HepG2 (cell line): Measurements from ENCODE around the gene UTP4. TPM values are rescaled to one million over a fixed set of nuclear protein-coding genes. Genes with fewer than 3 reads are reported as not detected.

Source experiments
- ARNT2 ChIP-seq: sonication (generic); formaldehyde crosslinking; IDR thresholded peaks from 2 replicates; pipeline ENCODE4 v1.8.0; 2022; ENCODE audit warnings: mild to moderate bottlenecking, low read depth, missing genetic modification reagents, moderate library complexity
- ATF1 ChIP-seq: IDR thresholded peaks from 2 replicates; pipeline ENCODE4 v1.6.1; 2016; ENCODE audit warnings: mild to moderate bottlenecking, control low read depth
- FOXJ3 ChIP-seq: sonication (generic); formaldehyde crosslinking; IDR thresholded peaks from 2 replicates; pipeline ENCODE4 v1.4.0; 2020; ENCODE audit warnings: missing genetic modification reagents, mild to moderate bottlenecking, borderline replicate concordance
- HIC2 ChIP-seq: sonication (generic); formaldehyde crosslinking; IDR thresholded peaks from 2 replicates; pipeline ENCODE4 v1.9.0; 2022; ENCODE audit warnings: low read depth, missing genetic modification reagents
- KDM4B ChIP-seq: sonication (generic); formaldehyde crosslinking; IDR thresholded peaks from 2 replicates; pipeline ENCODE4 v1.4.0; 2020; ENCODE audit warnings: missing genetic modification reagents
- MEIS1 ChIP-seq: sonication (generic); formaldehyde crosslinking; IDR thresholded peaks from 2 replicates; pipeline ENCODE4 v1.9.0; 2021; ENCODE audit warnings: mild to moderate bottlenecking, missing genetic modification reagents, moderate library complexity, borderline replicate concordance
- MLXIP ChIP-seq: sonication (generic); formaldehyde crosslinking; IDR thresholded peaks from 2 replicates; pipeline ENCODE4 v1.9.0; 2021; ENCODE audit warnings: missing genetic modification reagents, borderline replicate concordance
- NR1H2 ChIP-seq: sonication (generic); formaldehyde crosslinking; IDR thresholded peaks from 2 replicates; pipeline ENCODE4 v1.8.1; 2022; ENCODE audit warnings: low read depth, missing genetic modification reagents, borderline replicate concordance
- PHB2 ChIP-seq: fragments of 450-650 bp; IDR thresholded peaks from 2 replicates; pipeline ENCODE4 v1.6.1; 2018; ENCODE audit not compliant: partially characterized antibody
- POLR2A ChIP-seq, 2 experiments: IDR thresholded peaks; 2 replicates each; pipeline ENCODE4 v1.6.1; 2011; ENCODE audit warnings: low read depth in 2 of 2, low read length in 2 of 2, mild to moderate bottlenecking in 1 of 2, moderate library complexity in 1 of 2; ENCODE audit not compliant: insufficient read depth in 1 of 2
- SNAPC2 ChIP-seq: sonication (generic); formaldehyde crosslinking; IDR thresholded peaks from 2 replicates; pipeline ENCODE4 v1.8.1; 2022; ENCODE audit warnings: mild to moderate bottlenecking, missing genetic modification reagents
- SP1 ChIP-seq, 2 experiments: fragments of 450-650 bp in 1 of 2; sonication (generic) in 1 of 2; formaldehyde crosslinking in 1 of 2; IDR thresholded peaks; 2 replicates each; pipeline versions ENCODE4 v1.4.0 to v1.6.1; 2016 to 2020; ENCODE audit warnings: missing genetic modification reagents in 1 of 2
- TAF1 ChIP-seq: sonication (generic); formaldehyde crosslinking; IDR thresholded peaks from 2 replicates; pipeline ENCODE4 v1.4.0; 2020; ENCODE audit warnings: missing genetic modification reagents
- TBX2 ChIP-seq: sonication (generic); formaldehyde crosslinking; IDR thresholded peaks from 2 replicates; pipeline ENCODE4 v1.5.0; 2020; ENCODE audit warnings: missing genetic modification reagents, mild to moderate bottlenecking, borderline replicate concordance
- ZNF354B ChIP-seq: sonication (generic); formaldehyde crosslinking; IDR thresholded peaks from 2 replicates; pipeline ENCODE4 v1.8.0; 2022; ENCODE audit warnings: mild to moderate bottlenecking, missing genetic modification reagents
- polyA plus RNA-seq, 8 experiments: library from polyadenylated mRNA; depleted of rRNA in 3 of 8; stranded (reverse) in 7 of 8; unstranded in 1 of 8; fragments of >200 nt; fragmentation: Illumina TruSeq in 4 of 8; extraction: Trizol in 4 of 8; gene quantifications; 2 replicates each; pipeline versions ENCODE4 v1.2.1 to v1.2.3, GENCODE V29; 2011 to 2016; ENCODE audit warnings: low read depth in 4 of 8, missing spikeins in 1 of 8, mixed read lengths in 1 of 8; ENCODE audit not compliant: insufficient read depth in 1 of 8
- total RNA-seq, 5 experiments: library from RNA; depleted of rRNA; stranded (reverse); fragments of >200 nt; fragmentation: Illumina TruSeq; extraction: Trizol; gene quantifications; 2 replicates each; pipeline ENCODE4 v1.2.3, GENCODE V29; 2016; ENCODE audit warnings: low read depth in 1 of 5
- TF ChIP-seq, protein P1 (sequence below): sonication (generic); formaldehyde crosslinking; IDR thresholded peaks from 2 replicates; pipeline ENCODE4 v1.4.0; 2020; ENCODE audit warnings: missing genetic modification reagents
- TF ChIP-seq, protein P2 (sequence below): sonication (generic); formaldehyde crosslinking; IDR thresholded peaks from 2 replicates; pipeline ENCODE4 v1.5.1; 2020; ENCODE audit warnings: missing genetic modification reagents, mild to moderate bottlenecking, borderline replicate concordance

Gene UTP4
- total and polyA plus RNA-seq, 2 of the 13 experiments (the other 11 are each of a cell fraction or from before 2014, with no cell fraction given): 30.0 to 85.8 TPM

GRCh38 chr16:69089091-69089910 lies 43.1 kb upstream of the UTP4 start (continued):
- TF ChIP-seq HIC2 (CRISPR knock-in tag): peak; percentile 75
- no peak for TF ChIP-seq ATF1 (CRISPR knock-in tag)
- TF ChIP-seq TAF1 (CRISPR knock-in tag): peak; percentile 39; the same call in 1 of the 2 replicates
- TF ChIP-seq, protein P1, sequence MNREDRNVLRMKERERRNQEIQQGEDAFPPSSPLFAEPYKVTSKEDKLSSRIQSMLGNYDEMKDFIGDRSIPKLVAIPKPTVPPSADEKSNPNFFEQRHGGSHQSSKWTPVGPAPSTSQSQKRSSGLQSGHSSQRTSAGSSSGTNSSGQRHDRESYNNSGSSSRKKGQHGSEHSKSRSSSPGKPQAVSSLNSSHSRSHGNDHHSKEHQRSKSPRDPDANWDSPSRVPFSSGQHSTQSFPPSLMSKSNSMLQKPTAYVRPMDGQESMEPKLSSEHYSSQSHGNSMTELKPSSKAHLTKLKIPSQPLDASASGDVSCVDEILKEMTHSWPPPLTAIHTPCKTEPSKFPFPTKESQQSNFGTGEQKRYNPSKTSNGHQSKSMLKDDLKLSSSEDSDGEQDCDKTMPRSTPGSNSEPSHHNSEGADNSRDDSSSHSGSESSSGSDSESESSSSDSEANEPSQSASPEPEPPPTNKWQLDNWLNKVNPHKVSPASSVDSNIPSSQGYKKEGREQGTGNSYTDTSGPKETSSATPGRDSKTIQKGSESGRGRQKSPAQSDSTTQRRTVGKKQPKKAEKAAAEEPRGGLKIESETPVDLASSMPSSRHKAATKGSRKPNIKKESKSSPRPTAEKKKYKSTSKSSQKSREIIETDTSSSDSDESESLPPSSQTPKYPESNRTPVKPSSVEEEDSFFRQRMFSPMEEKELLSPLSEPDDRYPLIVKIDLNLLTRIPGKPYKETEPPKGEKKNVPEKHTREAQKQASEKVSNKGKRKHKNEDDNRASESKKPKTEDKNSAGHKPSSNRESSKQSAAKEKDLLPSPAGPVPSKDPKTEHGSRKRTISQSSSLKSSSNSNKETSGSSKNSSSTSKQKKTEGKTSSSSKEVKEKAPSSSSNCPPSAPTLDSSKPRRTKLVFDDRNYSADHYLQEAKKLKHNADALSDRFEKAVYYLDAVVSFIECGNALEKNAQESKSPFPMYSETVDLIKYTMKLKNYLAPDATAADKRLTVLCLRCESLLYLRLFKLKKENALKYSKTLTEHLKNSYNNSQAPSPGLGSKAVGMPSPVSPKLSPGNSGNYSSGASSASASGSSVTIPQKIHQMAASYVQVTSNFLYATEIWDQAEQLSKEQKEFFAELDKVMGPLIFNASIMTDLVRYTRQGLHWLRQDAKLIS: no peak
- TF ChIP-seq KDM4B (CRISPR knock-in tag): 0 out of 2 replicates have a peak, but pooled peaks have one; percentile 15
- no peak for TF ChIP-seq MLXIP
- TF ChIP-seq MEIS1 (CRISPR knock-in tag): peak; percentile 30; the same call in 1 of the 2 replicates
- no peak for TF ChIP-seq PHB2
- peak; percentile 83; the same call in 1 of the 2 replicates for TF ChIP-seq ZNF354B
- no peak for TF ChIP-seq TBX2 (CRISPR knock-in tag)
- TF ChIP-seq SNAPC2 (CRISPR knock-in tag): peak; percentile 86; the same call in 1 of the 2 replicates
- TF ChIP-seq, protein P2, sequence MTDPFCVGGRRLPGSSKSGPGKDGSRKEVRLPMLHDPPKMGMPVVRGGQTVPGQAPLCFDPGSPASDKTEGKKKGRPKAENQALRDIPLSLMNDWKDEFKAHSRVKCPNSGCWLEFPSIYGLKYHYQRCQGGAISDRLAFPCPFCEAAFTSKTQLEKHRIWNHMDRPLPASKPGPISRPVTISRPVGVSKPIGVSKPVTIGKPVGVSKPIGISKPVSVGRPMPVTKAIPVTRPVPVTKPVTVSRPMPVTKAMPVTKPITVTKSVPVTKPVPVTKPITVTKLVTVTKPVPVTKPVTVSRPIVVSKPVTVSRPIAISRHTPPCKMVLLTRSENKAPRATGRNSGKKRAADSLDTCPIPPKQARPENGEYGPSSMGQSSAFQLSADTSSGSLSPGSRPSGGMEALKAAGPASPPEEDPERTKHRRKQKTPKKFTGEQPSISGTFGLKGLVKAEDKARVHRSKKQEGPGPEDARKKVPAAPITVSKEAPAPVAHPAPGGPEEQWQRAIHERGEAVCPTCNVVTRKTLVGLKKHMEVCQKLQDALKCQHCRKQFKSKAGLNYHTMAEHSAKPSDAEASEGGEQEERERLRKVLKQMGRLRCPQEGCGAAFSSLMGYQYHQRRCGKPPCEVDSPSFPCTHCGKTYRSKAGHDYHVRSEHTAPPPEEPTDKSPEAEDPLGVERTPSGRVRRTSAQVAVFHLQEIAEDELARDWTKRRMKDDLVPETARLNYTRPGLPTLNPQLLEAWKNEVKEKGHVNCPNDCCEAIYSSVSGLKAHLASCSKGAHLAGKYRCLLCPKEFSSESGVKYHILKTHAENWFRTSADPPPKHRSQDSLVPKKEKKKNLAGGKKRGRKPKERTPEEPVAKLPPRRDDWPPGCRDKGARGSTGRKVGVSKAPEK (CRISPR knock-in tag): peak; percentile 42; the same call in 1 of the 2 replicates
- TF ChIP-seq SP1 (IDR thresholded peaks at IDR 0.05): no peak
- no peak for TF ChIP-seq SP1 (CRISPR knock-in tag; IDR thresholded peaks at IDR 0.05)
- TF ChIP-seq NR1H2 (CRISPR knock-in tag): 0 out of 2 replicates have a peak, but pooled peaks have one; percentile 9
- no peak for TF ChIP-seq FOXJ3 (CRISPR knock-in tag)
- TF ChIP-seq POLR2A (IDR thresholded peaks at IDR 0.05; ENCODE audit: insufficient read depth in 1 of 2, low read depth in 2 of 2, low read length in 2 of 2): peak in 1 of 2 experiments; percentile 62; a peak in 1 of 4 replicates
- peak; percentile 33; the same call in 1 of the 2 replicates for TF ChIP-seq ARNT2 (CRISPR knock-in tag)
